Measurements from ENCODE around the gene UBE2H. TPM values are rescaled to one million over a fixed set of nuclear protein-coding genes. Genes with fewer than 3 reads are reported as not detected.

UBE2H gene
- total and polyA plus RNA-seq, 2 experiments from 2014 or later, result 73.4 to 98.9 TPM

DNA sequence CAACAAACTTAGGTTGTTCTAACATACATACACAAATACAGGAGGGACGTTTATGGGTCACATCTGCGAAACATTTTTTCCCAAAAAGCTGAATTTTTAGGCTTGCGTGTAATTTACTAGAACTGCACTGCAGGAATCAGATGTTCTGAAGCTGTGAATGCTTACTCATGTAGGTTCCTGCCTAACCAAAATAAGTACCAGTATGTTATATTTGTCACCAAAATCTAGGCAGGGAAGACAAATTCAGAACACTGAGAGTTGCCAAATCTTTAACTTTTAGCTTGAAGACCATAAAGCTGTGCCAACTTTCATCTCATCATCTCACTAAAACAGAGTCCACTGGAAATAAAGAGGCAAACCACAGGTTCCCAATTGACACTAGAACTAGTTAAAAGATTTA, 5.7 kb downstream of the UBE2H start:
- TF ChIP-seq EZH2 (IDR thresholded peaks at IDR 0.05; ENCODE audit: borderline replicate concordance), result no peak
- TF ChIP-seq, protein P1, sequence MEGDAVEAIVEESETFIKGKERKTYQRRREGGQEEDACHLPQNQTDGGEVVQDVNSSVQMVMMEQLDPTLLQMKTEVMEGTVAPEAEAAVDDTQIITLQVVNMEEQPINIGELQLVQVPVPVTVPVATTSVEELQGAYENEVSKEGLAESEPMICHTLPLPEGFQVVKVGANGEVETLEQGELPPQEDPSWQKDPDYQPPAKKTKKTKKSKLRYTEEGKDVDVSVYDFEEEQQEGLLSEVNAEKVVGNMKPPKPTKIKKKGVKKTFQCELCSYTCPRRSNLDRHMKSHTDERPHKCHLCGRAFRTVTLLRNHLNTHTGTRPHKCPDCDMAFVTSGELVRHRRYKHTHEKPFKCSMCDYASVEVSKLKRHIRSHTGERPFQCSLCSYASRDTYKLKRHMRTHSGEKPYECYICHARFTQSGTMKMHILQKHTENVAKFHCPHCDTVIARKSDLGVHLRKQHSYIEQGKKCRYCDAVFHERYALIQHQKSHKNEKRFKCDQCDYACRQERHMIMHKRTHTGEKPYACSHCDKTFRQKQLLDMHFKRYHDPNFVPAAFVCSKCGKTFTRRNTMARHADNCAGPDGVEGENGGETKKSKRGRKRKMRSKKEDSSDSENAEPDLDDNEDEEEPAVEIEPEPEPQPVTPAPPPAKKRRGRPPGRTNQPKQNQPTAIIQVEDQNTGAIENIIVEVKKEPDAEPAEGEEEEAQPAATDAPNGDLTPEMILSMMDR (IDR thresholded peaks at IDR 0.05; ENCODE audit: poor library complexity), result no peak
- TF ChIP-seq EZH2phosphoT487 (IDR thresholded peaks at IDR 0.05; ENCODE audit: low read depth, severe bottlenecking, unreplicated experiment), result no peak
- Histone ChIP-seq H3K36me3 (replicated peaks; ENCODE audit: insufficient read depth, low read depth) (no peaks in the 10 kb centered on the region), H3K9me3 (ENCODE audit: low read depth) (no peaks in the 10 kb centered on the region), H3K27ac (peak overlapping the region; percentile 92), H3K27me3 (no peaks in the 10 kb centered on the region), H3K4me1 (ENCODE audit: insufficient read depth) (peaks cover 24% of the 10 kb centered on the region), H3K4me3 (no peak overlapping the region), H2AFZ (no peak overlapping the region), H3K9me2 (replicated peaks; ENCODE audit: insufficient read depth) (no peaks in the 10 kb centered on the region), H3K4me2 (peak overlapping the region; percentile 78), H4K20me1 (ENCODE audit: insufficient read depth, poor library complexity, severe bottlenecking) (peaks cover 57% of the 10 kb centered on the region), H3K79me2 (peaks cover 92% of the 10 kb centered on the region)
- WGBS (ENCODE audit: low lambda C conversion rate, missing lambda C conversion rate), result 80% methylated on average over 3 of the region's 3 CpGs
- no peak for DNase-seq (ENCODE audit: low spot score)

DNA sequence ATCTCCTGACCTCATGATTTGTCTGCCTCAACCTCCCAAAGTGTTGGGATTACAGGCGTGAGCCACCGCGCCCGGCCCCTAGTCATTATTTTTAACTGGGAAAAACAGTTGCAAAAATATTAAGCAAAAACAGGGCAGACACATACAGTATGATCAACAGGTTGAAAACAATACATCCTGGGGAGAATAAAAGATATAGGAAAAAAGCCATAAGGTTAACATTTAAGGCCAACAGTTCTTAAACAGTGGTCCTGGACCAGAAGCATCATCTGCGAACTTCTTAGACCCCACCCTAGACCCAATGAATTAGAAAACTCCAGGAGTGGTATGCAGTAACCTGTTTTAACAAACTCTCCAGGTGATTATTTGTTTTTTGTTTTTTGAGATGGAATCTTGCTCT, 6.5 kb downstream of the UBE2H start:
- Histone ChIP-seq H3K4me1 (ENCODE audit: insufficient read depth) (peaks cover 24% of the 10 kb centered on the region), H3K9me3 (ENCODE audit: low read depth) (no peaks in the 10 kb centered on the region), H3K79me2 (peaks cover 92% of the 10 kb centered on the region), H3K27me3 (no peaks in the 10 kb centered on the region), H3K4me3 (no peak overlapping the region), H3K27ac (no peak overlapping the region), H3K4me2 (no peak overlapping the region), H4K20me1 (ENCODE audit: insufficient read depth, poor library complexity, severe bottlenecking) (peaks cover 65% of the 10 kb centered on the region), H2AFZ (no peak overlapping the region), H3K36me3 (replicated peaks; ENCODE audit: insufficient read depth, low read depth) (no peaks in the 10 kb centered on the region), H3K9me2 (replicated peaks; ENCODE audit: insufficient read depth) (no peaks in the 10 kb centered on the region)
- TF ChIP-seq EZH2phosphoT487 (IDR thresholded peaks at IDR 0.05; ENCODE audit: low read depth, severe bottlenecking, unreplicated experiment) (no peak), EZH2 (IDR thresholded peaks at IDR 0.05; ENCODE audit: borderline replicate concordance) (no peak)
- TF ChIP-seq, protein P1 (IDR thresholded peaks at IDR 0.05; ENCODE audit: poor library complexity), result no peak
- DNase-seq (ENCODE audit: low spot score), result no peak
- WGBS (ENCODE audit: low lambda C conversion rate, missing lambda C conversion rate), result 99% methylated on average over 5 of the region's 5 CpGs

GRCh38 chr7:129943352-129943751, 9.4 kb downstream of the UBE2H start:
- H3K36me3 ChIP-seq (replicated peaks; ENCODE audit: insufficient read depth, low read depth), result no peaks in the 10 kb centered on the region
- no peaks in the 10 kb centered on the region for H3K9me3 ChIP-seq (ENCODE audit: low read depth)
- H3K27me3 ChIP-seq, result no peaks in the 10 kb centered on the region
- peaks cover 14% of the 10 kb centered on the region for H3K4me1 ChIP-seq (ENCODE audit: insufficient read depth)
- DNase-seq (ENCODE audit: low spot score), result no peak
- H3K27ac ChIP-seq, result no peak overlapping the region
- peaks cover 100% of the 10 kb centered on the region for H3K79me2 ChIP-seq
- WGBS (ENCODE audit: low lambda C conversion rate, missing lambda C conversion rate), result 94% methylated on average over 6 of the region's 6 CpGs
- peaks cover 86% of the 10 kb centered on the region for H4K20me1 ChIP-seq (ENCODE audit: insufficient read depth, poor library complexity, severe bottlenecking)
- no peak for TF ChIP-seq EZH2phosphoT487 (IDR thresholded peaks at IDR 0.05; ENCODE audit: low read depth, severe bottlenecking, unreplicated experiment)
- H2AFZ ChIP-seq, result no peak overlapping the region
- H3K4me3 ChIP-seq, result no peak overlapping the region
- H3K4me2 ChIP-seq, result no peak overlapping the region
- H3K9me2 ChIP-seq (replicated peaks; ENCODE audit: insufficient read depth), result no peaks in the 10 kb centered on the region

GRCh38 chr7:129940329-129940728, 12.4 kb downstream of the UBE2H start:
- H4K20me1 ChIP-seq (ENCODE audit: insufficient read depth, poor library complexity, severe bottlenecking), result peaks cover 78% of the 10 kb centered on the region
- no peak overlapping the region for H3K4me3 ChIP-seq
- H3K9me2 ChIP-seq (replicated peaks; ENCODE audit: insufficient read depth), result no peaks in the 10 kb centered on the region
- no peak overlapping the region for H3K27ac ChIP-seq
- H3K36me3 ChIP-seq (replicated peaks; ENCODE audit: insufficient read depth, low read depth), result no peaks in the 10 kb centered on the region
- no peaks in the 10 kb centered on the region for H3K4me1 ChIP-seq (ENCODE audit: insufficient read depth)
- TF ChIP-seq, protein P1 (IDR thresholded peaks at IDR 0.05; ENCODE audit: poor library complexity), result no peak
- TF ChIP-seq EZH2phosphoT487 (IDR thresholded peaks at IDR 0.05; ENCODE audit: low read depth, severe bottlenecking, unreplicated experiment) (no peak), EZH2 (IDR thresholded peaks at IDR 0.05; ENCODE audit: borderline replicate concordance) (no peak)
- no peak for DNase-seq (ENCODE audit: low spot score)
- peaks cover 99% of the 10 kb centered on the region for H3K79me2 ChIP-seq
- H3K4me2 ChIP-seq, result no peak overlapping the region
- H3K9me3 ChIP-seq (ENCODE audit: low read depth), result no peaks in the 10 kb centered on the region
- no peaks in the 10 kb centered on the region for H3K27me3 ChIP-seq
- WGBS (ENCODE audit: low lambda C conversion rate, missing lambda C conversion rate), result 91% methylated on average over 2 of the region's 2 CpGs
- no peak overlapping the region for H2AFZ ChIP-seq
